Activated T-cell treated with anti-CD3 and anti-CD28 coated beads, Interleukin-2, amount 50 U/mL, for 24 hours (primary cell): ENCODE results near the gene KATNAL2.
"Not testable (repeated sequence)": the region's sequence is repeated elsewhere in the genome, so short reads cannot be mapped to it uniquely, and the experiment has no call there.

Source experiments
- DNase-seq: peaks from one replicate; pipeline ENCODE4 v3.0.0-alpha.2; 2020
- H3K27ac Mint-ChIP-seq: 2 replicates; pipeline ENCODE4 v1.8.0; 2020; ENCODE audit warnings: mild to moderate bottlenecking, mixed read lengths
- H3K27me3 Mint-ChIP-seq: 2 replicates; pipeline ENCODE4 v1.8.0; 2020; ENCODE audit warnings: mixed read lengths
- H3K36me3 Mint-ChIP-seq: 2 replicates; pipeline ENCODE4 v1.8.0; 2020; ENCODE audit warnings: low read depth, mixed read lengths
- H3K4me1 Mint-ChIP-seq: 2 replicates; pipeline ENCODE4 v1.8.0; 2020; ENCODE audit warnings: low read depth, mixed read lengths
- H3K4me3 Mint-ChIP-seq: 2 replicates; pipeline ENCODE4 v1.8.0; 2020; ENCODE audit warnings: mild to moderate bottlenecking, moderate library complexity, mixed read lengths
- H3K9me3 Mint-ChIP-seq: 2 replicates; pipeline ENCODE4 v1.8.0; 2020; ENCODE audit warnings: mixed read lengths

The KATNAL2 gene

GRCh38 chr18:46963656-46964578, 46.5 kb downstream of the KATNAL2 start:
- H3K4me3 Mint-ChIP-seq = not testable (repeated sequence)

GRCh38 chr18:46964579-46965293, 47.3 kb downstream of the KATNAL2 start:
- H3K9me3 Mint-ChIP-seq, H3K36me3 Mint-ChIP-seq, DNase-seq, H3K4me1 Mint-ChIP-seq, H3K27ac Mint-ChIP-seq, H3K27me3 Mint-ChIP-seq, H3K4me3 Mint-ChIP-seq: not testable (repeated sequence)

More at GRCh38 chr18:46963656-46964578, 46.5 kb downstream of the KATNAL2 start:
- DNase-seq, H3K36me3 Mint-ChIP-seq, H3K4me1 Mint-ChIP-seq, H3K9me3 Mint-ChIP-seq, H3K27ac Mint-ChIP-seq, H3K27me3 Mint-ChIP-seq: not testable (repeated sequence)

GRCh38 chr18:46966266-46966665, 48.9 kb downstream of the KATNAL2 start:
- not testable (repeated sequence) for H3K27ac Mint-ChIP-seq, H3K36me3 Mint-ChIP-seq, H3K9me3 Mint-ChIP-seq, DNase-seq, H3K4me3 Mint-ChIP-seq, H3K4me1 Mint-ChIP-seq, H3K27me3 Mint-ChIP-seq

GRCh38 chr18:46969551-46969950, 52.1 kb downstream of the KATNAL2 start:
- DNase-seq, H3K4me3 Mint-ChIP-seq, H3K27me3 Mint-ChIP-seq, H3K4me1 Mint-ChIP-seq, H3K27ac Mint-ChIP-seq, H3K36me3 Mint-ChIP-seq, H3K9me3 Mint-ChIP-seq: not testable (repeated sequence)

- not testable (repeated sequence) for H3K9me3 Mint-ChIP-seq, H3K4me1 Mint-ChIP-seq, H3K36me3 Mint-ChIP-seq, DNase-seq, H3K4me3 Mint-ChIP-seq, H3K27ac Mint-ChIP-seq, H3K27me3 Mint-ChIP-seq
Measured at GRCh38 chr18:47019870-47020269, 102.5 kb downstream of the KATNAL2 start.

GRCh38 chr18:47020757-47021156, 103.4 kb downstream of the KATNAL2 start:
- not testable (repeated sequence) for H3K27me3 Mint-ChIP-seq, H3K9me3 Mint-ChIP-seq, DNase-seq, H3K4me3 Mint-ChIP-seq, H3K27ac Mint-ChIP-seq, H3K36me3 Mint-ChIP-seq, H3K4me1 Mint-ChIP-seq

GRCh38 chr18:47022821-47023220, 105.4 kb downstream of the KATNAL2 start:
- not testable (repeated sequence) for H3K4me1 Mint-ChIP-seq, H3K36me3 Mint-ChIP-seq, H3K4me3 Mint-ChIP-seq, H3K27ac Mint-ChIP-seq, H3K27me3 Mint-ChIP-seq, H3K9me3 Mint-ChIP-seq, DNase-seq

GRCh38 chr18:47023769-47024465, 106.5 kb downstream of the KATNAL2 start:
- H3K27ac Mint-ChIP-seq, DNase-seq, H3K4me3 Mint-ChIP-seq, H3K9me3 Mint-ChIP-seq, H3K27me3 Mint-ChIP-seq, H3K4me1 Mint-ChIP-seq, H3K36me3 Mint-ChIP-seq: not testable (repeated sequence)

GRCh38 chr18:47025557-47026174, 108.3 kb downstream of the KATNAL2 start:
- not testable (repeated sequence) for H3K4me1 Mint-ChIP-seq, H3K27me3 Mint-ChIP-seq

GRCh38 chr18:47028738-47029137, 111.3 kb downstream of the KATNAL2 start:
- not testable (repeated sequence) for H3K4me3 Mint-ChIP-seq

More at GRCh38 chr18:47025557-47026174, 108.3 kb downstream of the KATNAL2 start:
- H3K36me3 Mint-ChIP-seq, H3K4me3 Mint-ChIP-seq, H3K9me3 Mint-ChIP-seq, DNase-seq, H3K27ac Mint-ChIP-seq: not testable (repeated sequence)

GRCh38 chr18:47029684-47030353, 112.4 kb downstream of the KATNAL2 start:
- not testable (repeated sequence) for H3K27me3 Mint-ChIP-seq, H3K4me3 Mint-ChIP-seq

More at GRCh38 chr18:47028738-47029137, 111.3 kb downstream of the KATNAL2 start:
- not testable (repeated sequence) for H3K36me3 Mint-ChIP-seq, H3K27ac Mint-ChIP-seq, DNase-seq, H3K4me1 Mint-ChIP-seq, H3K27me3 Mint-ChIP-seq, H3K9me3 Mint-ChIP-seq

GRCh38 chr18:47030887-47031286, 113.5 kb downstream of the KATNAL2 start:
- H3K4me1 Mint-ChIP-seq, H3K27ac Mint-ChIP-seq, H3K4me3 Mint-ChIP-seq, H3K36me3 Mint-ChIP-seq, DNase-seq, H3K27me3 Mint-ChIP-seq, H3K9me3 Mint-ChIP-seq: not testable (repeated sequence)

More at GRCh38 chr18:47029684-47030353, 112.4 kb downstream of the KATNAL2 start:
- not testable (repeated sequence) for H3K4me1 Mint-ChIP-seq, H3K27ac Mint-ChIP-seq, H3K9me3 Mint-ChIP-seq, H3K36me3 Mint-ChIP-seq, DNase-seq

- no peak for DNase-seq
- Mint-ChIP-seq H3K27me3 (peaks cover 3% of the 10 kb centered on the region), H3K27ac (no peak overlapping the region), H3K9me3 (peaks cover 7% of the 10 kb centered on the region), H3K36me3 (no peaks in the 10 kb centered on the region), H3K4me1 (no peaks in the 10 kb centered on the region), H3K4me3 (no peak overlapping the region)
Measured at GRCh38 chr18:47032945-47033344, 115.5 kb downstream of the KATNAL2 start.

- H3K36me3 Mint-ChIP-seq, H3K27ac Mint-ChIP-seq, H3K4me1 Mint-ChIP-seq, H3K4me3 Mint-ChIP-seq, H3K9me3 Mint-ChIP-seq, DNase-seq: not testable (repeated sequence)
- peaks cover 14% of the 10 kb centered on the region for H3K27me3 Mint-ChIP-seq
Measured at GRCh38 chr18:47034591-47034990, 117.2 kb downstream of the KATNAL2 start.
